ENCODE data around the gene DCST2.

DNA sequence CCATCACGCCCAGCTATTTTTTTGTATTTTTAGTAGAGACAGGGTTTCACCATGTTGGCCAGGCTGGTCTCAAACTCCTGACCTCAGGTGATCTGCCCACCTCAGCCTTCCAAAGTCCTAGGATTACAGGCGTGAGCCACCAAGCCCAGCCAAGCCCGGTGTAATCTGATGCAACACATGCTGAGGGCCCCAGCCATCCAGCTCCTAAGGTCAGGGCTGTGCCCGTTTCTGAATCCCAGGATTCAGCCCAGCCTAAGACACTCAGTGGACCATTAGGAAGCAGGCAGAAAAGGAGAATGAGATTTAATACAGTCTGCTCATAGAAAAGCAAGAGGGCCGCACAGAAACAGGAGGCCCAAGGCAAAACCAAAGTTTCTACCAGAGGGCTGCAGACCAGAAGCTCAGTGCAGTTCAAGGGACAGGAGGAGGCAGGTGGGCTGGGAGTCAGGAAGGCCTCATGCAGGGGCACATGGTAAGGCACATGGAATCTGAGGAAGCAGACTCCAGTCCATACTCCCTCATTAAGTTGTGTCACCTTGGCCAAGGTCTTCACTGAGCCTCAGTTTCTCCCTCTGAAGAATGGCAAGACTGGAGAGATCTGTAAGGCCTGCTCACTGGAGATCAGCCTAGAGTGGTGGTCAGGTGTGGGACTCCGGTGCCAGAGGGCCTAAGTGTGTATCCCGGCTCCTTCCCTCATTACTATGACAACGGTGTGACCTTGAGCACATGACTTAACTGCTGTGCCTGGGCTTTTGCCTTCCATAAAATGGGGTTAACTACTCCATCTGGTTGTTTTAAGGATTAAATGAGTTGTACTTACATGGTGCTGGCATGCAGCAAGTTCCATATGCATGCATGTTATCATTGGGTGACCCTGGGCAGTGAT is 15.1 kb upstream of the DCST2 start:
- TF ChIP-seq, protein P1, sequence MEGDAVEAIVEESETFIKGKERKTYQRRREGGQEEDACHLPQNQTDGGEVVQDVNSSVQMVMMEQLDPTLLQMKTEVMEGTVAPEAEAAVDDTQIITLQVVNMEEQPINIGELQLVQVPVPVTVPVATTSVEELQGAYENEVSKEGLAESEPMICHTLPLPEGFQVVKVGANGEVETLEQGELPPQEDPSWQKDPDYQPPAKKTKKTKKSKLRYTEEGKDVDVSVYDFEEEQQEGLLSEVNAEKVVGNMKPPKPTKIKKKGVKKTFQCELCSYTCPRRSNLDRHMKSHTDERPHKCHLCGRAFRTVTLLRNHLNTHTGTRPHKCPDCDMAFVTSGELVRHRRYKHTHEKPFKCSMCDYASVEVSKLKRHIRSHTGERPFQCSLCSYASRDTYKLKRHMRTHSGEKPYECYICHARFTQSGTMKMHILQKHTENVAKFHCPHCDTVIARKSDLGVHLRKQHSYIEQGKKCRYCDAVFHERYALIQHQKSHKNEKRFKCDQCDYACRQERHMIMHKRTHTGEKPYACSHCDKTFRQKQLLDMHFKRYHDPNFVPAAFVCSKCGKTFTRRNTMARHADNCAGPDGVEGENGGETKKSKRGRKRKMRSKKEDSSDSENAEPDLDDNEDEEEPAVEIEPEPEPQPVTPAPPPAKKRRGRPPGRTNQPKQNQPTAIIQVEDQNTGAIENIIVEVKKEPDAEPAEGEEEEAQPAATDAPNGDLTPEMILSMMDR (IDR thresholded peaks at IDR 0.05; ENCODE audit: extremely low read depth in 1 of 2, insufficient read depth in 1 of 2, low read depth in 1 of 2, low read length in 2 of 2): no peak
- no peak for TF ChIP-seq MYC (IDR thresholded peaks at IDR 0.05; ENCODE audit: low read depth, low read length)
- TF ChIP-seq EZH2 (IDR thresholded peaks at IDR 0.05; ENCODE audit: borderline replicate concordance, low read depth, low read length, severe bottlenecking): no peak
- no peak for TF ChIP-seq POLR2A (IDR thresholded peaks at IDR 0.05; ENCODE audit: low read depth, low read length)

All from endothelial cell of umbilical vein (primary cell).